ENCODE measurements around the gene AADACL4. TPM values are rescaled to one million over a fixed set of nuclear protein-coding genes. Genes with fewer than 3 reads are reported as not detected.
"Not testable (repeated sequence)": the region's sequence is repeated elsewhere in the genome, so short reads cannot be mapped to it uniquely, and the experiment has no call there.

Gene AADACL4
- total and polyA plus RNA-seq, 8 donors, result not detected

- Histone ChIP-seq H3K9me3 (no peaks in the 10 kb centered on the region), H3K4me3 (no peak overlapping the region), H3K27me3 (no peaks in the 10 kb centered on the region), H3K27ac (no peak overlapping the region), H3K36me3 (no peaks in the 10 kb centered on the region), H3K4me1 (no peaks in the 10 kb centered on the region)
- FAIRE-seq (no peak), DNase-seq (no peak), ATAC-seq (no peak)
- WGBS, 2 donors, result 82 to 93% methylated on average over 13 of the region's 13 CpGs
- TF ChIP-seq CTCF (IDR thresholded peaks at IDR 0.05), result no peak
- intact Hi-C loops (cut with DNase I), result loop anchor here in 1 of 3 donors (5.0 kb wide), 1 partner anchor 340 kb away; no protein-coding TSS in a partner anchor
Observed at GRCh38 chr1:12657060-12657884, 13.4 kb downstream of the AADACL4 start.

DNA sequence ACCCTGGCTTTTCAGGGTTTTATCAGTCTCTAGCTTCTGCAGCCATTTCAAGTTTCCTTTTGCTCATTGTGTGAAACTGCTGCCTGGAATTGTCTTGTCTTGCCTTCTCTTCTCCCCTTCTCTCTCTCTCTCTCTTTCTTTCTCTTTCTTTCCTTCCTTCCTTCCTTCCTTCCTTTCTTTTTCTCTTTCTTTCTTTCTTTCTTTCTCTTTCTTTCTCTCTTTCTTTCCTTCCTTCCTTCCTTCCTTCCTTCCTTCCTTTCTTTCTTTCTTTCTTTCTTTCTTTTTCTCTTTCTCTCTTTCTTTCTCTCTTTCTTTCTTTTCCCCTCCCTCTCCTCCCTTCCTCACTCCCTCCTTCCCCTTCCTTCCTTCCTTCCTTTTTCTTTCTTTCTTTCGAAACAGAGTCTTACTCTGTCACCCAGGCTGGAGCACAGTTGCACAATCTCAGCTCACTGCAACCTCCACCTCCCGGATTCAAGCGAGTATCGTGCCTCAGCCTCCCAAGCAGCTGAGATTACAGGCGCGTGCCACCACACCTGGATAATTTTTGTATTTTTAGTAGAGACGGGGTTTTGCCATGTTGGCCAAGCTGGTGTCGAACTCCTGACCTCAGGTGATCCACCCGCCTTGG lies 14.1 kb downstream of the AADACL4 start:
- intact Hi-C loops (cut with DNase I), result loop anchor here in 1 of 3 donors (5.0 kb wide), 1 partner anchor 341 kb away; no protein-coding TSS in a partner anchor
- not testable (repeated sequence) for FAIRE-seq, H3K9me3 ChIP-seq, H3K4me1 ChIP-seq, H3K36me3 ChIP-seq, H3K27ac ChIP-seq, DNase-seq, H3K4me3 ChIP-seq, H3K27me3 ChIP-seq, ATAC-seq
- WGBS, 2 donors, result 75 to 80% methylated on average over 9 of the region's 9 CpGs

- no peak for FAIRE-seq
Observed at GRCh38 chr1:12658531-12659453, 14.9 kb downstream of the AADACL4 start.

DNA sequence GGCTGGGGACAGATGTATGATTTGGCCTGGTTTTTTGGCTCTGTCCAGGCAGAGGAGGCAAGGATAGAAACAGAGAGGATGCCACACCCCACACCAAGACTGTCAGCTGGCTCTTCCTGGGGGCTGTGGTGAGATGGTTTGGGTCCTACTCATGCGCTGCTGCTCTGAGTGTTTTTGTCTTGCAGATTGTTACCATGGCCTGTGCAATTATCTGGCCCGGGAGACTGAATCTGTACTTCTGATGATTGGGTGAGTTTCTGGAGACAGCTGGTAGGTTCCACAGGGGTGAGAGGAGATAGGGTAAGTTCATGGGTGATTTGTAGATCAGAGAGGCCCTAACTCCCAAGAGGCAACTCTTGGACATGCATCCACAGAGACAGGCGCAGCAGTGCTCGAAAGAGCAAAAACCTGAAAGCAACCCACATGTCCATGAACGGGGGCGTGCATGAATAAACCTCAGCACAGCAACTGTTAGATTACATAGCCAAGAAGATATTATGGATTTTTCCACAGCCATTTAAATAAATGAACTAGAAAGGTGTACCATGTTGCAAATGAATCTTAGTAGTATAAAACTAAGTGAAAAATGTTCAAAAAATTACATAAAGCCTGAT lies 17.8 kb downstream of the AADACL4 start:
- intact Hi-C loops (cut with DNase I), result loop anchor here in 1 of 3 donors (5.0 kb wide), 1 partner anchor 349 kb away; no protein-coding TSS in a partner anchor
- no peak for FAIRE-seq
- no peak overlapping the region for H3K4me3 ChIP-seq
- DNase-seq, result no peak
- no peaks in the 10 kb centered on the region for H3K4me1 ChIP-seq
- H3K9me3 ChIP-seq, result no peaks in the 10 kb centered on the region
- no peak overlapping the region for H3K27ac ChIP-seq
- no peaks in the 10 kb centered on the region for H3K36me3 ChIP-seq
- TF ChIP-seq CTCF (IDR thresholded peaks at IDR 0.05), result no peak
- 79 to 83% methylated on average over 6 of the region's 6 CpGs for WGBS, 2 donors
- no peak for ATAC-seq
- H3K27me3 ChIP-seq, result no peaks in the 10 kb centered on the region

More at GRCh38 chr1:12658531-12659453, 14.9 kb downstream of the AADACL4 start:
- H3K27me3 ChIP-seq, result no peaks in the 10 kb centered on the region
- H3K27ac ChIP-seq, result no peak overlapping the region
- H3K36me3 ChIP-seq, result no peaks in the 10 kb centered on the region
- DNase-seq (peak; percentile 52 to 82 (median 76)), ATAC-seq (peak; percentile 78 to 98 (median 96))
- intact Hi-C loops (cut with DNase I), result loop anchor here in 1 of 3 donors (5.0 kb wide), 1 partner anchor 341 kb away; no protein-coding TSS in a partner anchor
- peak; percentile 80 to 96 (median 86) for TF ChIP-seq CTCF (IDR thresholded peaks at IDR 0.05)
- H3K4me3 ChIP-seq, result no peak overlapping the region
- WGBS, 2 donors, result 35 to 37% methylated on average over 23 of the region's 23 CpGs
- no peaks in the 10 kb centered on the region for H3K9me3 ChIP-seq
- H3K4me1 ChIP-seq, result no peaks in the 10 kb centered on the region
